Keratinocyte (primary cell): ENCODE measurements around the gene LONP2. TPM values are rescaled to one million over a fixed set of nuclear protein-coding genes. Genes with fewer than 3 reads are reported as not detected.

Source experiments
- DNase-seq: peaks from one replicate; pipeline ENCODE4 v3.0.0-alpha.2; 2011; ENCODE audit warnings: low read depth, missing footprints, low spot score
- FAIRE-seq: peaks from 2 replicates; lab custom pipeline; 2011; peaks lifted over from hg19 to GRCh38; lab: Jason Lieb, UNC
- H2AFZ ChIP-seq: 2 replicates; pipeline ENCODE4 v1.6.0; 2012; ENCODE audit warnings: low read length, control low read depth, inconsistent platforms; ENCODE audit not compliant: control insufficient read depth
- H3K27ac ChIP-seq: 2 replicates; pipeline ENCODE4 v1.5.1; 2011; ENCODE audit warnings: low read length; ENCODE audit not compliant: control insufficient read depth, insufficient read depth
- H3K27me3 ChIP-seq: 3 replicates; pipeline ENCODE4 v1.6.0; 2011; ENCODE audit warnings: low read length; ENCODE audit not compliant: control insufficient read depth, insufficient read depth; ENCODE audit errors: extremely low read depth
- H3K36me3 ChIP-seq, 2 experiments: 2 replicates in 1 of 2; 3 replicates in 1 of 2; pipeline ENCODE4 v1.5.1; 2011; ENCODE audit warnings: low read length in 2 of 2, mild to moderate bottlenecking in 1 of 2; ENCODE audit not compliant: control insufficient read depth in 2 of 2, insufficient read depth in 2 of 2; ENCODE audit errors: extremely low read depth in 1 of 2
- H3K4me1 ChIP-seq: 3 replicates; pipeline ENCODE4 v1.5.1; 2011; ENCODE audit warnings: low read length; ENCODE audit not compliant: control insufficient read depth, insufficient read depth; ENCODE audit errors: extremely low read depth
- H3K4me2 ChIP-seq: 3 replicates; pipeline ENCODE4 v1.6.0; 2011; ENCODE audit warnings: low read depth, low read length; ENCODE audit not compliant: control insufficient read depth, insufficient read depth; ENCODE audit errors: extremely low read depth
- H3K4me3 ChIP-seq, 3 experiments: fragments of 200-600 bp in 1 of 3; sonication (generic) in 1 of 3; 2 replicates in 2 of 3; 3 replicates in 1 of 3; pipeline ENCODE4 v1.5.1; 2011 to 2016; ENCODE audit warnings: low read length in 3 of 3, mild to moderate bottlenecking in 3 of 3, control low read depth in 2 of 3, inconsistent platforms in 1 of 3, low read depth in 1 of 3, mixed read lengths in 1 of 3, mixed run types in 1 of 3, moderate library complexity in 1 of 3; ENCODE audit not compliant: control insufficient read depth in 2 of 3, insufficient read depth in 2 of 3; ENCODE audit errors: extremely low read depth in 1 of 3
- H3K79me2 ChIP-seq: 2 replicates; pipeline ENCODE4 v1.6.0; 2012; ENCODE audit warnings: low read length; ENCODE audit not compliant: control insufficient read depth, insufficient read depth
- H3K9ac ChIP-seq: 3 replicates; pipeline ENCODE4 v1.6.0; 2011; ENCODE audit warnings: low read length; ENCODE audit not compliant: control insufficient read depth, insufficient read depth; ENCODE audit errors: extremely low read depth
- H3K9me1 ChIP-seq: 3 replicates; pipeline ENCODE4 v1.6.0; 2011; ENCODE audit warnings: low read length; ENCODE audit not compliant: control insufficient read depth, insufficient read depth; ENCODE audit errors: extremely low read depth
- H3K9me3 ChIP-seq: 2 replicates; pipeline ENCODE4 v1.5.1; 2012; ENCODE audit warnings: low read depth, low read length; ENCODE audit not compliant: control insufficient read depth
- H4K20me1 ChIP-seq: 3 replicates; pipeline ENCODE4 v1.6.0; 2011; ENCODE audit warnings: low read length; ENCODE audit not compliant: control insufficient read depth, insufficient read depth; ENCODE audit errors: extremely low read depth
- CTCF ChIP-seq, 3 experiments: IDR thresholded peaks in 1 of 3; conservative IDR thresholded peaks in 1 of 3; optimal IDR thresholded peaks in 1 of 3; 2 replicates in 2 of 3; 3 replicates in 1 of 3; pipeline versions ENCODE3 to v1.5.1; 2011; ENCODE audit warnings: low read length in 3 of 3, mild to moderate bottlenecking in 3 of 3, moderate library complexity in 2 of 3, control low read depth in 1 of 3, inconsistent platforms in 1 of 3; ENCODE audit not compliant: insufficient read depth in 2 of 3; ENCODE audit errors: extremely low read depth in 1 of 3
- EZH2 ChIP-seq: IDR thresholded peaks from one replicate; pipeline ENCODE4 v1.6.1; 2012; ENCODE audit warnings: inconsistent platforms, mild to moderate bottlenecking, low read length, moderate library complexity
- dilution Hi-C: fragments of 300-500 bp; cut with MboI; formaldehyde crosslinking; loops from one replicate; pipeline ENCODE4 v1.7.0; 2020; ENCODE audit warnings: low sequenced_read_pairs; ENCODE audit not compliant: extremely low pct_ligation_motif_present
- polyA plus RNA-seq, 5 experiments: library from polyadenylated mRNA; depleted of rRNA in 3 of 5; stranded (reverse) in 3 of 5; stranded (forward) in 1 of 5; unstranded in 1 of 5; fragments of >200 nt; gene quantifications; 1 replicate in 1 of 5; 2 replicates in 3 of 5; 3 replicates in 1 of 5; pipeline versions ENCODE4 v1.2.1 to v1.2.3, GENCODE V29; 2011 to 2012; ENCODE audit warnings: missing spikeins in 2 of 5, low read depth in 1 of 5, low replicate concordance in 1 of 5

The LONP2 gene
- polyA plus RNA-seq, 1 donor (not counting 4 experiments of a cell fraction or from before 2014, with no cell fraction given) = 49.4 TPM

- H3K36me3 ChIP-seq = no peaks in the 10 kb centered on the region
- H3K9ac ChIP-seq = no peak overlapping the region
- H3K79me2 ChIP-seq = no peaks in the 10 kb centered on the region
- TF ChIP-seq CTCF (optimal IDR thresholded peaks at IDR 0.05 in 1 of 3, IDR thresholded peaks at IDR 0.05 in 1 of 3, conservative IDR thresholded peaks at IDR 0.05 in 1 of 3; ENCODE audit: extremely low read depth in 1 of 3, insufficient read depth in 2 of 3, low read length in 3 of 3) = no peak
- no peak for TF ChIP-seq EZH2
- H3K9me1 ChIP-seq = no peaks in the 10 kb centered on the region
- H3K27ac ChIP-seq = no peak overlapping the region
- no peak overlapping the region for H3K4me2 ChIP-seq
- DNase-seq = no peak
- no peak for FAIRE-seq
- no peaks in the 10 kb centered on the region for H3K27me3 ChIP-seq
- H3K9me3 ChIP-seq = no peaks in the 10 kb centered on the region
- H2AFZ ChIP-seq = no peak overlapping the region
- H3K4me3 ChIP-seq = no peak overlapping the region
- H4K20me1 ChIP-seq = no peaks in the 10 kb centered on the region
- H3K4me1 ChIP-seq = peaks cover 20% of the 10 kb centered on the region
- dilution Hi-C loops = no loop called here
Measured at GRCh38 chr16:48197294-48197693, 46.8 kb upstream of the LONP2 start.

GRCh38 chr16:48201515-48202201, 42.4 kb upstream of the LONP2 start:
- DNase-seq = no peak
- Histone ChIP-seq H4K20me1 (no peaks in the 10 kb centered on the region), H3K4me1 (peaks cover 2% of the 10 kb centered on the region), H3K9me3 (no peaks in the 10 kb centered on the region), H3K9me1 (no peaks in the 10 kb centered on the region), H3K9ac (no peak overlapping the region), H3K27ac (no peak overlapping the region), H2AFZ (no peak overlapping the region), H3K79me2 (no peaks in the 10 kb centered on the region), H3K4me3 (no peak overlapping the region), H3K27me3 (no peaks in the 10 kb centered on the region), H3K36me3 (no peaks in the 10 kb centered on the region), H3K4me2 (no peak overlapping the region)
- TF ChIP-seq EZH2 (no peak), CTCF (optimal IDR thresholded peaks at IDR 0.05 in 1 of 3, IDR thresholded peaks at IDR 0.05 in 1 of 3, conservative IDR thresholded peaks at IDR 0.05 in 1 of 3; ENCODE audit: extremely low read depth in 1 of 3, insufficient read depth in 2 of 3, low read length in 3 of 3) (no peak)
- FAIRE-seq = no peak
- dilution Hi-C loops = no loop called here
